GM21723 (cell line): ENCODE data around the gene OSBPL3.

Experiments used
- ATAC-seq: cut with Tn5 transposase; IDR thresholded peaks from one replicate; pipeline ENCODE4 v1.9.1; 2021; ENCODE audit warnings: mild to moderate bottlenecking, moderate library complexity; ENCODE audit not compliant: unreplicated experiment

Gene OSBPL3

GRCh38 chr7:24899905-24900304 lies 80.1 kb downstream of the OSBPL3 start:
- ATAC-seq, result peak; percentile 55

- no peak for ATAC-seq
Observed at GRCh38 chr7:24899161-24899560, 80.8 kb downstream of the OSBPL3 start.

GRCh38 chr7:24898691-24899090 lies 81.3 kb downstream of the OSBPL3 start:
- ATAC-seq, result peak; percentile 39

- peak; percentile 70 for ATAC-seq
Observed at GRCh38 chr7:24896031-24896501, 83.9 kb downstream of the OSBPL3 start.

GRCh38 chr7:24894429-24895221 lies 85.4 kb downstream of the OSBPL3 start:
- no peak for ATAC-seq

GRCh38 chr7:24891311-24891735 lies 88.7 kb downstream of the OSBPL3 start:
- ATAC-seq, result no peak

GRCh38 chr7:24889611-24890010 lies 90.4 kb downstream of the OSBPL3 start:
- no peak for ATAC-seq

GRCh38 chr7:24888653-24889052 lies 91.3 kb downstream of the OSBPL3 start:
- ATAC-seq, result peak; percentile 54

GRCh38 chr7:24885716-24886115 lies 94.3 kb downstream of the OSBPL3 start:
- ATAC-seq, result no peak

- ATAC-seq, result no peak
Observed at GRCh38 chr7:24885305-24885704, 94.7 kb downstream of the OSBPL3 start.

GRCh38 chr7:24884401-24884800 lies 95.6 kb downstream of the OSBPL3 start:
- ATAC-seq, result no peak

- ATAC-seq, result no peak
Observed at GRCh38 chr7:24883622-24884013, 96.4 kb downstream of the OSBPL3 start.

- no peak for ATAC-seq
Observed at GRCh38 chr7:24882989-24883621, 96.9 kb downstream of the OSBPL3 start.

- ATAC-seq, result no peak
Observed at GRCh38 chr7:24881623-24882022, 98.4 kb downstream of the OSBPL3 start.

- no peak for ATAC-seq
Observed at GRCh38 chr7:24880886-24881285, 99.1 kb downstream of the OSBPL3 start.

GRCh38 chr7:24879291-24879690 lies 100.7 kb downstream of the OSBPL3 start:
- ATAC-seq, result no peak

GRCh38 chr7:24877790-24878311 lies 102.1 kb downstream of the OSBPL3 start:
- ATAC-seq, result peak; percentile 90

GRCh38 chr7:24874791-24875190 lies 105.2 kb downstream of the OSBPL3 start:
- ATAC-seq, result no peak

- no peak for ATAC-seq
Observed at GRCh38 chr7:24873944-24874343, 106.0 kb downstream of the OSBPL3 start.

GRCh38 chr7:24871770-24872169 lies 108.2 kb downstream of the OSBPL3 start:
- no peak for ATAC-seq

- ATAC-seq, result no peak
Observed at GRCh38 chr7:24870766-24871165, 109.2 kb downstream of the OSBPL3 start.

- ATAC-seq, result no peak
Observed at GRCh38 chr7:24869572-24869971, 110.4 kb downstream of the OSBPL3 start.
